Bronchus fibroblast of lung (primary cell): Measurements from ENCODE around the gene IFNA5. TPM values are rescaled to one million over a fixed set of nuclear protein-coding genes. Genes with fewer than 3 reads are reported as not detected.

Source experiments
- total RNA-seq: library from RNA; depleted of rRNA; stranded (reverse); fragments of >200 nt; gene quantifications from 2 replicates; pipeline ENCODE4 v1.2.3, GENCODE V29; 2015

The IFNA5 gene
- not detected in 2 replicates for total RNA-seq

GRCh38 chr9:21305213-21305612 lies at the start of gene IFNA5:
Gene IFNA5 (minus strand): TSS chr9:21305313. CDS start chr9:21305256, 57 bp downstream.

GRCh38 chr9:21350787-21351186 lies 45.7 kb upstream of the IFNA5 start, which contains the start of gene IFNA6:
Gene IFNA6 (minus strand): TSS chr9:21350887. CDS start chr9:21350887, 0 bp downstream.

GRCh38 chr9:21334701-21335632 lies 29.9 kb upstream of the IFNA5 start, which contains the start of gene KLHL9:
Gene KLHL9 (minus strand): TSS chr9:21335404. CDS start chr9:21334859, 545 bp downstream.

Other genes starting within 250 kb of the IFNA5 start
- gene IFNB1, start 227.4 kb downstream of the IFNA5 start, total RNA-seq: not detected in 2 replicates
- not detected in 2 replicates for gene IFNW1, start 163.5 kb downstream of the IFNA5 start, total RNA-seq
- not detected in 2 replicates for gene IFNA21, start 138.7 kb downstream of the IFNA5 start, total RNA-seq
- gene IFNA4, start 117.7 kb downstream of the IFNA5 start, total RNA-seq: not detected in 2 replicates
- not detected in 2 replicates for gene IFNA7, start 103.1 kb downstream of the IFNA5 start, total RNA-seq
- gene IFNA10, start 98.2 kb downstream of the IFNA5 start, total RNA-seq: not detected in 2 replicates
- gene IFNA16, start 88.0 kb downstream of the IFNA5 start, total RNA-seq: not detected in 2 replicates
- not detected in 2 replicates for gene IFNA17, start 77.1 kb downstream of the IFNA5 start, total RNA-seq
- gene IFNA14, start 65.3 kb downstream of the IFNA5 start, total RNA-seq: not detected in 2 replicates
- 23.2 and 23.7 TPM in 2 replicates for gene KLHL9, start 30.1 kb upstream of the IFNA5 start, total RNA-seq
- gene IFNA6, start 45.6 kb upstream of the IFNA5 start, total RNA-seq: not detected in 2 replicates
- not detected in 2 replicates for gene IFNA13, start 62.7 kb upstream of the IFNA5 start, total RNA-seq
- gene IFNA2, start 80.1 kb upstream of the IFNA5 start, total RNA-seq: not detected in 2 replicates
- not detected in 2 replicates for gene IFNA8, start 103.8 kb upstream of the IFNA5 start, total RNA-seq
- gene IFNA1, start 135.1 kb upstream of the IFNA5 start, total RNA-seq: not detected in 2 replicates
- 0.17 TPM in 1 of 2 replicates, not detected in the other for gene IFNE, start 177.0 kb upstream of the IFNA5 start, total RNA-seq